Activated CD4-positive, alpha-beta memory T cell treated with anti-CD3 and anti-CD28 coated beads for 36 hours (primary cell): ENCODE data around the gene CCDC6. TPM values are rescaled to one million over a fixed set of nuclear protein-coding genes. Genes with fewer than 3 reads are reported as not detected.
A peak's percentile ranks its signal among the peaks of the same experiment; 100 is the strongest.

Source experiments
- CTCF ChIA-PET: fragments of 350-600 bp; sonication (Branson Sonifier 250); formaldehyde crosslinking; loops from one replicate; lab custom pipeline; 2021; ENCODE audit warnings: antibody characterized with exemption, inconsistent platforms; lab: Charles Lee
- POLR2A ChIA-PET: fragments of 350-600 bp; sonication (Branson Sonifier 250); formaldehyde crosslinking; loops from one replicate; lab custom pipeline; 2021; ENCODE audit warnings: antibody characterized with exemption; lab: Charles Lee
- DNase-seq: peaks from one replicate; pipeline ENCODE4 v3.0.0-alpha.2; 2020
- H3K27ac Mint-ChIP-seq: one replicate; pipeline ENCODE4 v1.8.0; 2021; ENCODE audit warnings: mixed read lengths
- H3K27me3 Mint-ChIP-seq: one replicate; pipeline ENCODE4 v1.8.0; 2021; ENCODE audit warnings: mixed read lengths
- H3K36me3 Mint-ChIP-seq: one replicate; pipeline ENCODE4 v1.8.0; 2021; ENCODE audit warnings: mixed read lengths
- H3K4me1 Mint-ChIP-seq: one replicate; pipeline ENCODE4 v1.8.0; 2021; ENCODE audit warnings: low read depth, mixed read lengths
- H3K4me3 Mint-ChIP-seq: one replicate; pipeline ENCODE4 v1.8.0; 2021; ENCODE audit warnings: mild to moderate bottlenecking, mixed read lengths
- H3K9me3 Mint-ChIP-seq: one replicate; pipeline ENCODE4 v1.8.0; 2021; ENCODE audit warnings: mixed read lengths
- intact Hi-C: fragments of 100-400 bp; cut with micrococcal nuclease; formaldehyde crosslinking; loops from one replicate; pipeline ENCODE4 v1.15.1; 2023
- total RNA-seq, 2 experiments: library from RNA; stranded (reverse); gene quantifications; one replicate each; pipeline ENCODE4 v1.2.3, GENCODE V29; 2021

The CCDC6 gene
- total RNA-seq, 2 experiments from 2014 or later, result 49.1 to 51.5 TPM

DNA sequence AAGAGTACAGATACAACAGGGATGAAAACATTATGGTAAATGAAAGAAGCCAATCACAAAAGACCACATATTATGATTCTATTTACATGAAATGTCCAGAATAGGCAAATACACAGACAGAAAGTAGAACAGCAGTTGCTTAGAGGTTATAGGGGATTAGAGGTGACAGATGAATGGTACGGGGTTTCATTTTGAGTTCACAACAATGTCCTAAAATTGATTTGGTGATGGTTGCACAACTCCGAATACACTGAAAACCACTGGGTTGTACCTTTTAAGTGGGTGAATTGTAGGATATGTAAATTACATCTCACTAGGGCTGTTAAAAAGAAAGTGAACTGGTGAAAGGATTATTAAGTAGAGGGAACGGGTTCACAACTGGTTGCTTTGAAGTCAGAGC is 76.8 kb downstream of the CCDC6 start:
- ChIA-PET CTCF (no interaction called here), POLR2A (interaction anchor here (0.9 to 1.2 kb wide), 3 partner anchors 58 to 78 kb away, joined by 3 to 4 read pairs (median 4); no protein-coding TSS in a partner anchor)
- Mint-ChIP-seq H3K36me3 (peaks cover 53% of the 10 kb centered on the region), H3K4me1 (peaks cover 47% of the 10 kb centered on the region), H3K9me3 (no peaks in the 10 kb centered on the region), H3K27ac (peak overlapping the region; percentile 59), H3K27me3 (no peaks in the 10 kb centered on the region), H3K4me3 (no peak overlapping the region)
- intact Hi-C loops, result loop anchor here (1.0 to 5.0 kb wide), 3 partner anchors 48 to 76 kb away; no protein-coding TSS in a partner anchor
- DNase-seq, result no peak

DNA sequence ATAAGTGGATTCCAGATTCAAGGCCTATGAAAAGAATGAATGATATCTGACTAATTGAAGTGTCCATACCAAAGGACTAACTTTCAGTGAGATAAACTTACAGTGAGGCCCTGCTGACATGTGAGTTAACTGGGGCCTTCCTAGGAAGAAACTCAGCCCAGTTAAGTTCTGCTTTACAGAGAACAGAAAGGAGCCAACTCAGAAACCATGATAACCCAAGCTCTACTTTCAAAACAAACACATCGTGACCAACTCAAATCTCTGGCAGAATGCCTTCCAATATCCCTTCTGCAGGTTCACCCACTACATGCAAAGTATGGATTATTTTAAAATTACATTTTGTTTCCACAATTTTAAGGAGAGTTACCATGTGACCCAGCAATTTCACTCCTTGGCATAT is 77.3 kb downstream of the CCDC6 start:
- CTCF ChIA-PET, result interaction anchor here (0.8 to 0.9 kb wide), 2 partner anchors 201 to 203 kb away, joined by 3 to 4 read pairs; no protein-coding TSS in a partner anchor
- POLR2A ChIA-PET, result interaction anchor here (0.9 to 1.2 kb wide), 3 partner anchors 59 to 79 kb away, joined by 3 to 4 read pairs (median 4); no protein-coding TSS in a partner anchor
- no peak overlapping the region for H3K4me3 Mint-ChIP-seq
- intact Hi-C loops, result loop anchor here (1.0 to 5.0 kb wide), 3 partner anchors 48 to 76 kb away; no protein-coding TSS in a partner anchor
- peaks cover 49% of the 10 kb centered on the region for H3K4me1 Mint-ChIP-seq
- DNase-seq, result no peak
- H3K36me3 Mint-ChIP-seq, result peaks cover 56% of the 10 kb centered on the region
- peak overlapping the region; percentile 59 for H3K27ac Mint-ChIP-seq
- H3K9me3 Mint-ChIP-seq, result no peaks in the 10 kb centered on the region
- no peaks in the 10 kb centered on the region for H3K27me3 Mint-ChIP-seq

DNA sequence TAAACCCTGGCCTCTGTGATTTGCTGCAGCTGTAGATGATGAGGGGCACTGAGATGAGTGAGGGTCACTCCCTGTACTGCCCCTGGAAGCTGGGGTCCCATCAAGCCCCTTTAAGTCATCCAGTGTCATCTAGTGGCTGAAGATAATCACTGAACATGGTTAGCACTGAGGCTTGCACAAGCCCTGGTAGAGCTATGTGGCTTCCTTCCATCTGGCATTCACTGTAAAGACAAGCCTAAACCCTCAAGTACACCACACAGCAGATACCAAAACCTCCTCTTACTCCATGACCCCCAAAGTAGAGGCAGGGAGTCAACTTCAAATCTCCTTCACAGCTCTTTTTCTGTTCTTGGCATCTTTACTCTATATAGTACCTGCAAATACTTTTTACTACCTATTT is 80.4 kb downstream of the CCDC6 start:
- Mint-ChIP-seq H3K36me3 (peaks cover 41% of the 10 kb centered on the region), H3K27ac (no peak overlapping the region), H3K27me3 (no peaks in the 10 kb centered on the region), H3K4me3 (no peak overlapping the region), H3K4me1 (peaks cover 50% of the 10 kb centered on the region), H3K9me3 (no peaks in the 10 kb centered on the region)
- CTCF ChIA-PET, result no interaction called here
- no peak for DNase-seq
- POLR2A ChIA-PET, result no interaction called here
- intact Hi-C loops, result loop anchor here (5.0 kb wide), 1 partner anchor 51 kb away; no protein-coding TSS in a partner anchor

DNA sequence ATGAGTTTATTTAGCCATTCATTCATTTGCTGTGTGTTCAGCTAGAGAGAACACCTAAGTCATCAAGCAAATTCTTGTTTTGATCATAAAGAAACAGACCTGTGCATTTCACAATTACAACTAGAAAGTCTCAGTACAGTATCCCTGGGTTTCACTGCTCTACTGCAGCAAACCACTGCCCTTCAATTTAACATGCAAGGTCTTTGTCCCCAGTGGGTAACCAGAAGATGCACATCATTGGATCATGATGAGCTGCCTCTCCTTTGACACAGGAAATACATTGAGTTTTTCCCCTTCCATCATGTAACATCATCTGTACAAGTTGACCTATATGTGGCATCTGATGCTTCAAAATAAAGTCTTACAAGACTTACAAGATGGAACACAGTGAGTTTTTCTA is 82.6 kb downstream of the CCDC6 start:
- Mint-ChIP-seq H3K27ac (no peak overlapping the region), H3K27me3 (no peaks in the 10 kb centered on the region), H3K4me3 (no peak overlapping the region), H3K9me3 (no peaks in the 10 kb centered on the region), H3K36me3 (peaks cover 29% of the 10 kb centered on the region), H3K4me1 (peaks cover 54% of the 10 kb centered on the region)
- DNase-seq, result no peak
- CTCF ChIA-PET, result interaction anchor here (0.5 to 1.2 kb wide), 3 partner anchors 10 to 178 kb away, joined by 3 to 4 read pairs (median 3); no protein-coding TSS in a partner anchor
- intact Hi-C loops, result no loop called here
- POLR2A ChIA-PET, result interaction anchor here (1.0 to 1.7 kb wide), 2 partner anchors 11 to 83 kb away, joined by 3 to 4 read pairs; partner anchors contain the start of gene CCDC6

DNA sequence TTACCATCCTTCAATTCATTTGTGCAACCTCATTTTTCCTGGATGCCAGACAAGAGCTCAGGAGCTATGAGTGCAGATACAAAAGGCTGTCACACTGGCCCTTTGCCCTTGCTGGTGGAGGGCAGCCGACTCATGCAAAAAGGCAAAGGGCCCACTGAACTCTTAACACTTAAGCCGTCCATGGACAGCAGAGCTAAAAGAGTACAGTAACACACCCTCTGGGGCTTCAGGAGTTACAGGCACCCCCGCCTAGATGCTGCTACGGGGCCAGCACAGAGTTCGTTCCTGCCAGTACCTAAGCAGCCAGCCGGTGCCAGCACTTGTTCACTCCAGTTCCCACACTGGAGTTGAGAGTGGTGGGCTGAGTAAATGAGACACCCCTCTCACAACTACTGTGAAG is 83.2 kb downstream of the CCDC6 start:
- H3K9me3 Mint-ChIP-seq, result no peaks in the 10 kb centered on the region
- no peak overlapping the region for H3K27ac Mint-ChIP-seq
- no peak for DNase-seq
- CTCF ChIA-PET, result interaction anchor here (0.7 to 2.0 kb wide), 3 partner anchors 8 to 18 kb away, joined by 3 to 6 read pairs (median 3); no protein-coding TSS in a partner anchor
- POLR2A ChIA-PET, result interaction anchor here (1.7 kb wide), 1 partner anchor 83 kb away, joined by 3 read pairs; the partner anchor contains the start of gene CCDC6
- no peaks in the 10 kb centered on the region for H3K27me3 Mint-ChIP-seq
- no peak overlapping the region for H3K4me3 Mint-ChIP-seq
- H3K4me1 Mint-ChIP-seq, result peaks cover 51% of the 10 kb centered on the region
- H3K36me3 Mint-ChIP-seq, result peaks cover 26% of the 10 kb centered on the region
- intact Hi-C loops, result no loop called here

DNA sequence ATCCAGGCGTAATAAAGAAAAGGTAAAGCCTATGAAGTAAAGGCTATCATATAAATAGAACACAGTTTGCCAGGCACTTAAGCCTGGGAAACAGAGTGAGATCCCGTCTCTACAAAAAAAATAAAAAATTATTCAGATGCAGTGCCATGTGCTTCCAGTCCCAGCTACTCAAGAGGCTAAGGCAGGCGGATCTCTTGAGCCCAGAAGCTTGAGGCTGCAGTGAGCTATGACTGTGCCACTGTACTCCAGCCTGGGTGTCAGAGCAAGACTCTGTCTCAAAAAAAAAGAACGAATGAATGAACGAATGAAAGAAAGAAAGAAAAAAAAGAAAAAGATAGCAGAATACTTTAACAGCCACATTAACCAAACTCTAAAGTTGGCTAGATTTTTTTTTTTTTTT is 85.9 kb downstream of the CCDC6 start:
- ChIA-PET CTCF (interaction anchor here (0.6 to 5.4 kb wide), 2 partner anchors 11 to 12 kb away, joined by 3 to 26 read pairs; no protein-coding TSS in a partner anchor), POLR2A (no interaction called here)
- Mint-ChIP-seq H3K4me3 (no peak overlapping the region), H3K36me3 (peaks cover 16% of the 10 kb centered on the region), H3K27ac (no peak overlapping the region), H3K9me3 (no peaks in the 10 kb centered on the region), H3K27me3 (no peaks in the 10 kb centered on the region), H3K4me1 (peaks cover 45% of the 10 kb centered on the region)
- intact Hi-C loops, result no loop called here
- DNase-seq, result no peak

DNA sequence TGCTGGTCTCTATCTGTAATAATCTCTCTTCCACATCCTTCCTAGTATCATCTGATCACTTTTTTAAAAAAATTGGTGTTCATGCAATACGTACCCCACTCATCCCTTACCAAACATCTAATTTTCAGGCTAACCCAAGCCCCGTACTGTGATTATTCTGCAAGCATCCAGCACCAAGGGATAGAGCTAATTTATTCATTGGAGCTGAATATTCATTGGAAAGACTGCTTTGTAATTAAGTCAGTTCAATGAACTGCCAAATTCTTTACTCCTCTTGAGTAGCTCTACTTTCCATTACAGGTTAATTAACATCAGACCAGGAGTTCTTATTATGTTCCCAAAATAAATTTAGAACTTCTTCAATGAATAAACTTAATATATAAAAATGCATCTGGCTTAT is 86.7 kb downstream of the CCDC6 start:
- intact Hi-C loops, result no loop called here
- Mint-ChIP-seq H3K27me3 (no peaks in the 10 kb centered on the region), H3K9me3 (no peaks in the 10 kb centered on the region), H3K27ac (peak overlapping the region; percentile 52), H3K36me3 (peaks cover 12% of the 10 kb centered on the region), H3K4me1 (peaks cover 48% of the 10 kb centered on the region), H3K4me3 (no peak overlapping the region)
- ChIA-PET CTCF (interaction anchor here (1.0 to 5.4 kb wide), 5 partner anchors 12 to 193 kb away, joined by 3 to 26 read pairs (median 4); partner anchors contain the start of gene CCDC6), POLR2A (interaction anchor here (0.6 to 1.4 kb wide), 3 partner anchors 46 to 89 kb away, joined by 3 read pairs; partner anchors contain the start of gene CCDC6)
- no peak for DNase-seq

DNA sequence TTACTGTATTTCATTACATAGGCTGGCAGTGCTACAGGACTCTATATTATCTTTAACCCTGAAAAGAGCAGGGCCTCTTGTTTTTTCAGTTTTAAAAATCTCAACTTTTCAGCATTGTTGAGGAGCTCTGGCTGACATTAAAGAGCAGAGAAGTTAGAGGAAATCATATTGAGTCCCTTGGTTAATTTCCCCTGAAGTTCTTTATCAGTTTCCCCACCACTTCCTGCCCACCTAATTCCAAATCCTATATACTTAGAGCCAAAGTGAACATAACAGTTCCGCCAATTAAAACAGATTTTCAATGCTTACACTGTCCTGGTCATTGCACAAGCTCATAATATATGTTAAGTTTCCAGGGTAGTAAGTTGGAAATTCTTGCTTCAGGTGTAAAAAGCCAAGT is 87.1 kb downstream of the CCDC6 start:
- intact Hi-C loops, result no loop called here
- Mint-ChIP-seq H3K27me3 (no peaks in the 10 kb centered on the region), H3K4me1 (peaks cover 52% of the 10 kb centered on the region), H3K4me3 (no peak overlapping the region), H3K36me3 (peaks cover 13% of the 10 kb centered on the region), H3K9me3 (no peaks in the 10 kb centered on the region), H3K27ac (peak overlapping the region; percentile 52)
- no peak for DNase-seq
- ChIA-PET CTCF (interaction anchor here (1.0 to 5.4 kb wide), 5 partner anchors 12 to 193 kb away, joined by 3 to 26 read pairs (median 4); partner anchors contain the start of gene CCDC6), POLR2A (interaction anchor here (0.6 to 1.4 kb wide), 3 partner anchors 46 to 89 kb away, joined by 3 read pairs; partner anchors contain the start of gene CCDC6)

DNA sequence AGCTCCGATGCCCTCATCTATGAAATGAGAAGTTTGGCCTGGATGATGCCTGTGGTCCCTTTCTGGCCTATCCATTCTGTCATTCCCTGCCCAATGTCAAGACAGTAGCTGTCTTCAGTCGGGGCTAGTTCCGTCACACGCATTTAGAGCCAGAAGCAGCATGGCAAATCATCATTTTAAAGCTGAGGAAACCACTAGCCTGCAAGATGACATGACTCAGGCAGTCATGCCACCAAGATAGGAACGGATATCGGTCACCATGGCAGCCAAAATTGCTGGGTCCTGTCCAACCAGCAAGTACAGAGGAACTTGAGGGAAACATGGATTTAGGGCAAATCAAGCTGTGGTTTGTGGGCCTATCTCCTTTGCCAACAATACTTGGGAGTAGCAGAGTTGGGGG is 88.6 kb downstream of the CCDC6 start:
- CTCF ChIA-PET, result interaction anchor here (0.6 to 5.4 kb wide), 3 partner anchors 13 to 180 kb away, joined by 3 to 26 read pairs (median 4); partner anchors contain the start of gene CCDC6
- POLR2A ChIA-PET, result interaction anchor here (0.9 kb wide), 1 partner anchor 91 kb away, joined by 3 read pairs; no protein-coding TSS in a partner anchor
- H3K36me3 Mint-ChIP-seq, result peaks cover 17% of the 10 kb centered on the region
- no peak overlapping the region for H3K27ac Mint-ChIP-seq
- no peak overlapping the region for H3K4me3 Mint-ChIP-seq
- H3K9me3 Mint-ChIP-seq, result no peaks in the 10 kb centered on the region
- intact Hi-C loops, result no loop called here
- H3K27me3 Mint-ChIP-seq, result no peaks in the 10 kb centered on the region
- no peak for DNase-seq
- peaks cover 47% of the 10 kb centered on the region for H3K4me1 Mint-ChIP-seq

DNA sequence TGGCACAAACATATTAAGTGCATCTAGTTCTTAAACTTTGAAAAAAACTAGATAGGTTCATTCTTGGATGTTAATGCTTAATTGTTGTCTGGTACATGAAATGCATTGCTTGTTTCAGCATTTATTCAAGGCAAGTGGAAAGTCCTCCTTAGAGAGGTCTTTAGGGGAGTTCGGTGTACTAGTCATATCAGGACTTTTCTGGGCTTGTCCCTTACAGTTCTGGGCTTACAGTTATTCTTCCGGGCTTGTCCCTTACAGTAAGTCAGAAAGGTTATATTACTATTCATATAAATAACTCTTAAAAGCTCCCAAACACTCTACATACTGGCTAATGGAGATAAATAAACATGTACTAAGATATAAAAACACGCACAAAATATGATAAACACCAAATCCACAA is 91.5 kb downstream of the CCDC6 start:
- Mint-ChIP-seq H3K4me3 (no peak overlapping the region), H3K27ac (no peak overlapping the region), H3K36me3 (peaks cover 37% of the 10 kb centered on the region), H3K4me1 (peaks cover 28% of the 10 kb centered on the region), H3K9me3 (no peaks in the 10 kb centered on the region), H3K27me3 (no peaks in the 10 kb centered on the region)
- ChIA-PET CTCF (no interaction called here), POLR2A (no interaction called here)
- DNase-seq, result no peak
- intact Hi-C loops, result no loop called here

DNA sequence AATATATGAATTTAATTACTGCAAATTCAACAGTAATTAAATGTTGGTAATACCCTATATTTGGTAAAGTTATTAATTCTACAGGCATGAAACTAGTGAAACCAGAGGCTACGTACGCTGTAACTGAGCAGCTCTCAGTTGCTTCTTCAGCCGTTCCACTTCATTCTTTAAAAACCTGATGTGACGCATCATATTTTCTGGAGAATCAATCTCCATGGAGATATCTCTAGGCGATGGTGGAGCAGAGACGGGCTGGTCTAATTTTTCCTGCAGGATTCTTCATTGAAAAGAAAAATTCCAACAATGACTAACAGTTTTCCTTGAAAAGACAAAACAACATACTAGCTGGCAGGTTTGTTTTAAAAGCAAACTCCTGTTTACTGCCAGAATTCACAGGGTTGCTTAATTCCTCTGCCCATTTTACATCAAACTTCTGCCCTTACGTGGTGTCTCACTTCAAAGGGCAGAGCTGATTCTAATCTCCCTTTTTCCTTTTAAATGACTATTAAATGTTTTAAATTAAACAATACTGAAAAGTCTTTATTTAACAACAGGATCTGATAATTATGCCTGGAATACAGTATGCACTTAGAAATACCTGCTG is 93.7 kb downstream of the CCDC6 start:
- H3K27ac Mint-ChIP-seq, result no peak overlapping the region
- peaks cover 15% of the 10 kb centered on the region for H3K4me1 Mint-ChIP-seq
- intact Hi-C loops, result no loop called here
- ChIA-PET CTCF (interaction anchor here (0.6 to 1.5 kb wide), 2 partner anchors 58 to 186 kb away, joined by 3 read pairs; no protein-coding TSS in a partner anchor), POLR2A (no interaction called here)
- no peaks in the 10 kb centered on the region for H3K9me3 Mint-ChIP-seq
- H3K4me3 Mint-ChIP-seq, result no peak overlapping the region
- no peaks in the 10 kb centered on the region for H3K27me3 Mint-ChIP-seq
- peaks cover 46% of the 10 kb centered on the region for H3K36me3 Mint-ChIP-seq
- no peak for DNase-seq

DNA sequence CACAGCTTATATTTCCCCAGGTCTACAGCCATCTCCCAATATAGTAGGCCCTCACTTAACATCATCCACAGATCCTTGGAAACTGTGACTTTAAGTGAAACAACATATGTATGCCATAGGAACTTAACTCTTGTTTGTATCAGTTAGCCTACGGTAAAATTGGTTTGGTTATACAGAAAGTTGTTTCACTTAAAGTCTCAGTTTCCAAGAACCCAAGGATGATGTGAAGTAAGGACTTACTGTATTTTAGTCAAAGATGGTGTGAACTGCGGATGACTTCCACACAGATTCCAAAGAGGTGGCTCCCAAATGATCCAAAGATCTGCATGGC is 96.7 kb downstream of the CCDC6 start:
- H3K27ac Mint-ChIP-seq, result no peak overlapping the region
- no peak for DNase-seq
- ChIA-PET CTCF (interaction anchor here (1.1 to 4.6 kb wide), 9 partner anchors 10 to 187 kb away, joined by 3 to 31 read pairs (median 4); partner anchors contain the start of gene CCDC6), POLR2A (no interaction called here)
- no peak overlapping the region for H3K4me3 Mint-ChIP-seq
- H3K36me3 Mint-ChIP-seq, result peaks cover 63% of the 10 kb centered on the region
- no peaks in the 10 kb centered on the region for H3K9me3 Mint-ChIP-seq
- H3K27me3 Mint-ChIP-seq, result no peaks in the 10 kb centered on the region
- H3K4me1 Mint-ChIP-seq, result peaks cover 8% of the 10 kb centered on the region
- intact Hi-C loops, result loop anchor here (1.0 to 5.0 kb wide), 4 partner anchors 98 to 1027 kb away; partner anchors contain the start of gene CCDC6
